ENCODE results near the gene ST3GAL2.
A peak's percentile ranks its signal among the peaks of the same experiment; 100 is the strongest.
"Not testable (repeated sequence)": the region's sequence is repeated elsewhere in the genome, so short reads cannot be mapped to it uniquely, and the experiment has no call there.

The ST3GAL2 gene

GRCh38 chr16:70370145-70370544, 68.8 kb downstream of the ST3GAL2 start:
- H3K36me3 ChIP-seq (ENCODE audit: control insufficient read depth, insufficient read depth, low read length) = peaks cover 47% of the 10 kb centered on the region
- not testable (repeated sequence) for H3K4me3 ChIP-seq (ENCODE audit: low read depth, low read length); H3K9ac ChIP-seq (ENCODE audit: low read depth, low read length); H3K27me3 ChIP-seq (ENCODE audit: control insufficient read depth, insufficient read depth, low read length); H3K9me3 ChIP-seq (ENCODE audit: control insufficient read depth, insufficient read depth, low read length); H3K4me1 ChIP-seq (ENCODE audit: control insufficient read depth, insufficient read depth, low read length)

GRCh38 chr16:70364399-70364798, 74.5 kb downstream of the ST3GAL2 start:
- H3K4me1 ChIP-seq (ENCODE audit: control insufficient read depth, insufficient read depth, low read length) = no peaks in the 10 kb centered on the region
- no peaks in the 10 kb centered on the region for H3K9me3 ChIP-seq (ENCODE audit: control insufficient read depth, insufficient read depth, low read length)
- H3K4me3 ChIP-seq (ENCODE audit: low read depth, low read length) = no peak overlapping the region
- peaks cover 50% of the 10 kb centered on the region for H3K36me3 ChIP-seq (ENCODE audit: control insufficient read depth, insufficient read depth, low read length)
- no peaks in the 10 kb centered on the region for H3K27me3 ChIP-seq (ENCODE audit: control insufficient read depth, insufficient read depth, low read length)
- H3K9ac ChIP-seq (ENCODE audit: low read depth, low read length) = no peak overlapping the region

GRCh38 chr16:70359552-70359951, 79.3 kb downstream of the ST3GAL2 start:
- H3K36me3 ChIP-seq (ENCODE audit: control insufficient read depth, insufficient read depth, low read length) = peaks cover 30% of the 10 kb centered on the region
- H3K27me3 ChIP-seq (ENCODE audit: control insufficient read depth, insufficient read depth, low read length) = no peaks in the 10 kb centered on the region
- no peak overlapping the region for H3K9ac ChIP-seq (ENCODE audit: low read depth, low read length)
- H3K4me1 ChIP-seq (ENCODE audit: control insufficient read depth, insufficient read depth, low read length) = no peaks in the 10 kb centered on the region
- no peaks in the 10 kb centered on the region for H3K9me3 ChIP-seq (ENCODE audit: control insufficient read depth, insufficient read depth, low read length)
- no peak overlapping the region for H3K4me3 ChIP-seq (ENCODE audit: low read depth, low read length)

GRCh38 chr16:70349783-70350182, 89.1 kb downstream of the ST3GAL2 start:
- Histone ChIP-seq H3K9ac (ENCODE audit: low read depth, low read length) (no peak overlapping the region), H3K9me3 (ENCODE audit: control insufficient read depth, insufficient read depth, low read length) (no peaks in the 10 kb centered on the region), H3K4me3 (ENCODE audit: low read depth, low read length) (no peak overlapping the region), H3K4me1 (ENCODE audit: control insufficient read depth, insufficient read depth, low read length) (peaks cover 2% of the 10 kb centered on the region), H3K36me3 (ENCODE audit: control insufficient read depth, insufficient read depth, low read length) (peaks cover 7% of the 10 kb centered on the region), H3K27me3 (ENCODE audit: control insufficient read depth, insufficient read depth, low read length) (no peaks in the 10 kb centered on the region)

- H3K9ac ChIP-seq (ENCODE audit: low read depth, low read length) = no peak overlapping the region
- H3K4me3 ChIP-seq (ENCODE audit: low read depth, low read length) = no peak overlapping the region
- peaks cover 7% of the 10 kb centered on the region for H3K36me3 ChIP-seq (ENCODE audit: control insufficient read depth, insufficient read depth, low read length)
Observed at GRCh38 chr16:70348991-70349390, 89.9 kb downstream of the ST3GAL2 start.

GRCh38 chr16:70345840-70346239, 93.1 kb downstream of the ST3GAL2 start:
- Histone ChIP-seq H3K9ac (ENCODE audit: low read depth, low read length) (no peak overlapping the region), H3K9me3 (ENCODE audit: control insufficient read depth, insufficient read depth, low read length) (no peaks in the 10 kb centered on the region), H3K4me1 (ENCODE audit: control insufficient read depth, insufficient read depth, low read length) (peaks cover 5% of the 10 kb centered on the region), H3K27me3 (ENCODE audit: control insufficient read depth, insufficient read depth, low read length) (no peaks in the 10 kb centered on the region), H3K36me3 (ENCODE audit: control insufficient read depth, insufficient read depth, low read length) (peaks cover 3% of the 10 kb centered on the region), H3K4me3 (ENCODE audit: low read depth, low read length) (peak overlapping the region; percentile 83)

More at GRCh38 chr16:70348991-70349390, 89.9 kb downstream of the ST3GAL2 start:
- H3K4me1 ChIP-seq (ENCODE audit: control insufficient read depth, insufficient read depth, low read length) = peaks cover 2% of the 10 kb centered on the region
- H3K27me3 ChIP-seq (ENCODE audit: control insufficient read depth, insufficient read depth, low read length) = no peaks in the 10 kb centered on the region
- no peaks in the 10 kb centered on the region for H3K9me3 ChIP-seq (ENCODE audit: control insufficient read depth, insufficient read depth, low read length)

- Histone ChIP-seq H3K4me1 (ENCODE audit: control insufficient read depth, insufficient read depth, low read length) (peaks cover 3% of the 10 kb centered on the region), H3K36me3 (ENCODE audit: control insufficient read depth, insufficient read depth, low read length) (no peaks in the 10 kb centered on the region), H3K9me3 (ENCODE audit: control insufficient read depth, insufficient read depth, low read length) (no peaks in the 10 kb centered on the region)
Observed at GRCh38 chr16:70342016-70342415, 96.9 kb downstream of the ST3GAL2 start.

GRCh38 chr16:70341600-70341999, 97.3 kb downstream of the ST3GAL2 start:
- H3K4me1 ChIP-seq (ENCODE audit: control insufficient read depth, insufficient read depth, low read length) = peaks cover 3% of the 10 kb centered on the region
- H3K4me3 ChIP-seq (ENCODE audit: low read depth, low read length) = no peak overlapping the region
- H3K9me3 ChIP-seq (ENCODE audit: control insufficient read depth, insufficient read depth, low read length) = no peaks in the 10 kb centered on the region
- H3K27me3 ChIP-seq (ENCODE audit: control insufficient read depth, insufficient read depth, low read length) = no peaks in the 10 kb centered on the region
- no peaks in the 10 kb centered on the region for H3K36me3 ChIP-seq (ENCODE audit: control insufficient read depth, insufficient read depth, low read length)
- no peak overlapping the region for H3K9ac ChIP-seq (ENCODE audit: low read depth, low read length)

More at GRCh38 chr16:70342016-70342415, 96.9 kb downstream of the ST3GAL2 start:
- H3K4me3 ChIP-seq (ENCODE audit: low read depth, low read length) = no peak overlapping the region
- no peaks in the 10 kb centered on the region for H3K27me3 ChIP-seq (ENCODE audit: control insufficient read depth, insufficient read depth, low read length)
- H3K9ac ChIP-seq (ENCODE audit: low read depth, low read length) = no peak overlapping the region

- Histone ChIP-seq H3K9ac (ENCODE audit: low read depth, low read length) (no peak overlapping the region), H3K4me3 (ENCODE audit: low read depth, low read length) (no peak overlapping the region), H3K9me3 (ENCODE audit: control insufficient read depth, insufficient read depth, low read length) (no peaks in the 10 kb centered on the region), H3K4me1 (ENCODE audit: control insufficient read depth, insufficient read depth, low read length) (peaks cover 3% of the 10 kb centered on the region), H3K36me3 (ENCODE audit: control insufficient read depth, insufficient read depth, low read length) (peaks cover 14% of the 10 kb centered on the region), H3K27me3 (ENCODE audit: control insufficient read depth, insufficient read depth, low read length) (no peaks in the 10 kb centered on the region)
Observed at GRCh38 chr16:70337814-70338213, 101.1 kb downstream of the ST3GAL2 start.

GRCh38 chr16:70332728-70333127, 106.2 kb downstream of the ST3GAL2 start:
- not testable (repeated sequence) for H3K4me3 ChIP-seq (ENCODE audit: low read depth, low read length); H3K27me3 ChIP-seq (ENCODE audit: control insufficient read depth, insufficient read depth, low read length); H3K9me3 ChIP-seq (ENCODE audit: control insufficient read depth, insufficient read depth, low read length); H3K4me1 ChIP-seq (ENCODE audit: control insufficient read depth, insufficient read depth, low read length); H3K9ac ChIP-seq (ENCODE audit: low read depth, low read length)
- peaks cover 16% of the 10 kb centered on the region for H3K36me3 ChIP-seq (ENCODE audit: control insufficient read depth, insufficient read depth, low read length)

- H3K9ac ChIP-seq (ENCODE audit: low read depth, low read length) = no peak overlapping the region
- H3K27me3 ChIP-seq (ENCODE audit: control insufficient read depth, insufficient read depth, low read length) = no peaks in the 10 kb centered on the region
- no peak overlapping the region for H3K4me3 ChIP-seq (ENCODE audit: low read depth, low read length)
- no peaks in the 10 kb centered on the region for H3K4me1 ChIP-seq (ENCODE audit: control insufficient read depth, insufficient read depth, low read length)
- no peaks in the 10 kb centered on the region for H3K9me3 ChIP-seq (ENCODE audit: control insufficient read depth, insufficient read depth, low read length)
- peaks cover 16% of the 10 kb centered on the region for H3K36me3 ChIP-seq (ENCODE audit: control insufficient read depth, insufficient read depth, low read length)
Observed at GRCh38 chr16:70331588-70332358, 107.1 kb downstream of the ST3GAL2 start.

- Histone ChIP-seq H3K4me3 (ENCODE audit: low read depth, low read length) (no peak overlapping the region), H3K27me3 (ENCODE audit: control insufficient read depth, insufficient read depth, low read length) (no peaks in the 10 kb centered on the region), H3K4me1 (ENCODE audit: control insufficient read depth, insufficient read depth, low read length) (no peaks in the 10 kb centered on the region), H3K9ac (ENCODE audit: low read depth, low read length) (no peak overlapping the region), H3K36me3 (ENCODE audit: control insufficient read depth, insufficient read depth, low read length) (peaks cover 16% of the 10 kb centered on the region), H3K9me3 (ENCODE audit: control insufficient read depth, insufficient read depth, low read length) (no peaks in the 10 kb centered on the region)
Observed at GRCh38 chr16:70331091-70331490, 107.8 kb downstream of the ST3GAL2 start.

All from iPS-15b (cell line).